H9 (cell line): Measurements from ENCODE around the gene SF1. TPM values are rescaled to one million over a fixed set of nuclear protein-coding genes. Genes with fewer than 3 reads are reported as not detected.
A peak's percentile ranks its signal among the peaks of the same experiment; 100 is the strongest.

Source experiments
- DNase-seq: peaks from one replicate; pipeline ENCODE4 v3.0.0-alpha.2; 2017
- H2AFZ ChIP-seq: one replicate; pipeline ENCODE4 v1.6.1; 2013; ENCODE audit warnings: mild to moderate bottlenecking, low read length, control low read depth, moderate library complexity
- H2AK5ac ChIP-seq: 2 replicates; pipeline ENCODE4 v1.6.1; 2013; ENCODE audit warnings: low read length, control low read depth, mixed read lengths; ENCODE audit not compliant: insufficient read length
- H2BK120ac ChIP-seq: one replicate; pipeline ENCODE4 v1.6.1; 2013; ENCODE audit warnings: low read depth, mild to moderate bottlenecking, low read length, control low read depth, inconsistent platforms; ENCODE audit not compliant: poor library complexity, severe bottlenecking
- H2BK12ac ChIP-seq: 2 replicates; pipeline ENCODE4 v1.6.1; 2013; ENCODE audit warnings: low read length, control low read depth, mixed read lengths, low read depth; ENCODE audit not compliant: insufficient read length
- H2BK15ac ChIP-seq: 2 replicates; pipeline ENCODE4 v1.6.1; 2013; ENCODE audit warnings: low read depth, low read length, control low read depth
- H2BK20ac ChIP-seq: one replicate; pipeline ENCODE4 v1.6.1; 2013; ENCODE audit warnings: low read depth, mild to moderate bottlenecking, low read length, control low read depth, inconsistent platforms; ENCODE audit not compliant: poor library complexity, severe bottlenecking
- H2BK5ac ChIP-seq: 2 replicates; pipeline ENCODE4 v1.6.1; 2013; ENCODE audit warnings: low read length, control low read depth, mixed read lengths; ENCODE audit not compliant: insufficient read length
- H3K14ac ChIP-seq: 2 replicates; pipeline ENCODE4 v1.6.1; 2013; ENCODE audit warnings: low read length, control low read depth; ENCODE audit not compliant: insufficient read depth
- H3K18ac ChIP-seq: 2 replicates; pipeline ENCODE4 v1.6.1; 2013; ENCODE audit warnings: low read depth, mild to moderate bottlenecking, mixed read lengths, low read length, control low read depth; ENCODE audit not compliant: insufficient read length
- H3K23ac ChIP-seq: 2 replicates; pipeline ENCODE4 v1.6.1; 2013; ENCODE audit warnings: low read length, control low read depth, mixed read lengths, low read depth; ENCODE audit not compliant: insufficient read length
- H3K23me2 ChIP-seq: 2 replicates; pipeline ENCODE4 v1.6.1; 2013; ENCODE audit warnings: low read depth, mild to moderate bottlenecking, mixed read lengths, low read length, control low read depth; ENCODE audit not compliant: insufficient read length, poor library complexity, severe bottlenecking
- H3K27ac ChIP-seq: 2 replicates; pipeline ENCODE4 v1.5.1; 2013; ENCODE audit warnings: low read length, control low read depth, mixed read lengths, low read depth; ENCODE audit not compliant: insufficient read length
- H3K27me3 ChIP-seq: 2 replicates; pipeline ENCODE4 v1.6.1; 2013; ENCODE audit warnings: low read length, control low read depth, inconsistent platforms; ENCODE audit not compliant: insufficient read depth
- H3K4ac ChIP-seq: 2 replicates; pipeline ENCODE4 v1.6.1; 2013; ENCODE audit warnings: low read depth, mild to moderate bottlenecking, control low read depth, inconsistent platforms, low read length, moderate library complexity
- H3K4me1 ChIP-seq: 2 replicates; pipeline ENCODE4 v1.6.1; 2013; ENCODE audit warnings: low read length, control low read depth, inconsistent platforms; ENCODE audit not compliant: insufficient read depth
- H3K4me2 ChIP-seq: 2 replicates; pipeline ENCODE4 v1.6.1; 2013; ENCODE audit warnings: low read length, control low read depth, mixed read lengths; ENCODE audit not compliant: insufficient read length, insufficient read depth
- H3K56ac ChIP-seq: 2 replicates; pipeline ENCODE4 v1.6.1; 2013; ENCODE audit warnings: low read depth, mild to moderate bottlenecking, mixed read lengths, low read length, control low read depth; ENCODE audit not compliant: insufficient read length
- H3K79me1 ChIP-seq: 2 replicates; pipeline ENCODE4 v1.6.1; 2013; ENCODE audit warnings: low read depth, mild to moderate bottlenecking, moderate library complexity, low read length, control low read depth, inconsistent platforms; ENCODE audit not compliant: insufficient read depth, poor library complexity, severe bottlenecking
- H3K79me2 ChIP-seq: 2 replicates; pipeline ENCODE4 v1.6.1; 2013; ENCODE audit warnings: low read length, control low read depth, inconsistent platforms; ENCODE audit not compliant: insufficient read depth
- H3K9ac ChIP-seq: 2 replicates; pipeline ENCODE4 v1.6.1; 2013; ENCODE audit warnings: low read length, control low read depth, mixed read lengths; ENCODE audit not compliant: insufficient read length; ENCODE audit errors: extremely low read depth
- H3K9me3 ChIP-seq: one replicate; pipeline ENCODE4 v1.6.1; 2013; ENCODE audit warnings: low read depth, low read length, inconsistent platforms; ENCODE audit not compliant: control insufficient read depth
- H3T11ph ChIP-seq: one replicate; pipeline ENCODE4 v1.6.1; 2013; ENCODE audit warnings: mild to moderate bottlenecking, low read length, control low read depth, inconsistent platforms
- H4K20me1 ChIP-seq: one replicate; pipeline ENCODE4 v1.6.1; 2013; ENCODE audit not compliant: control insufficient read depth, insufficient read length, insufficient read depth
- H4K5ac ChIP-seq: 2 replicates; pipeline ENCODE4 v1.6.1; 2013; ENCODE audit warnings: low read depth, mild to moderate bottlenecking, mixed read lengths, low read length, control low read depth; ENCODE audit not compliant: insufficient read length
- H4K8ac ChIP-seq: replicated peaks from 2 replicates; pipeline ENCODE4 v1.6.1; 2013; ENCODE audit warnings: low read length, control low read depth, mixed read lengths, low read depth; ENCODE audit not compliant: insufficient read length
- H4K91ac ChIP-seq: 2 replicates; pipeline ENCODE4 v1.6.1; 2013; ENCODE audit warnings: low read depth, mild to moderate bottlenecking, moderate library complexity, mixed read lengths, low read length, control low read depth; ENCODE audit not compliant: insufficient read length
- H3K27ac Mint-ChIP-seq, 3 experiments: 2 replicates in 2 of 3; 3 replicates in 1 of 3; pipeline ENCODE4 v1.8.0; 2020 to 2021; ENCODE audit warnings: mixed read lengths in 3 of 3, mild to moderate bottlenecking in 1 of 3, moderate library complexity in 1 of 3
- H3K27me3 Mint-ChIP-seq: 2 replicates; pipeline ENCODE4 v1.8.0; 2021; ENCODE audit warnings: low read depth, mild to moderate bottlenecking, moderate library complexity, mixed read lengths
- H3K36me3 Mint-ChIP-seq, 3 experiments: 2 replicates in 2 of 3; 3 replicates in 1 of 3; pipeline ENCODE4 v1.8.0; 2020 to 2021; ENCODE audit warnings: low read depth in 3 of 3, mixed read lengths in 3 of 3; ENCODE audit not compliant: insufficient read depth in 1 of 3
- H3K4me1 Mint-ChIP-seq, 2 experiments: 2 replicates each; pipeline ENCODE4 v1.8.0; 2020; ENCODE audit warnings: mixed read lengths in 2 of 2
- H3K4me3 Mint-ChIP-seq, 2 experiments: 2 replicates in 1 of 2; 3 replicates in 1 of 2; pipeline ENCODE4 v1.8.0; 2020 to 2021; ENCODE audit warnings: mild to moderate bottlenecking in 2 of 2, mixed read lengths in 2 of 2, moderate library complexity in 1 of 2
- H3K9me3 Mint-ChIP-seq, 2 experiments: 2 replicates in 1 of 2; 3 replicates in 1 of 2; pipeline ENCODE4 v1.8.0; 2020; ENCODE audit warnings: mild to moderate bottlenecking in 2 of 2, mixed read lengths in 2 of 2, moderate library complexity in 1 of 2
- WGBS: extraction: QIAGEN DNeasy Blood & Tissue Kit; methylation state at CpG from one replicate; pipeline ENCODE4 v1.1.7; 2013; ENCODE audit warnings: missing lambda C conversion rate, low lambda C conversion rate, mixed read lengths; ENCODE audit not compliant: insufficient read length; ENCODE audit errors: extremely low coverage; 5-methylcytosine and 5-hydroxymethylcytosine counted together
- total RNA-seq: library from RNA; stranded (reverse); gene quantifications from 2 replicates; pipeline ENCODE4 v1.2.1, GENCODE V29; 2021
- TF ChIP-seq, protein P1 (sequence below): fragments of 200-600 bp; sonication (generic); conservative IDR thresholded peaks from 3 replicates; pipeline ENCODE4 v1.8.0; 2021; ENCODE audit warnings: antibody characterized with exemption, mild to moderate bottlenecking

The SF1 gene
- total RNA-seq, 1 experiment from 2014 or later, result 528 TPM

DNA sequence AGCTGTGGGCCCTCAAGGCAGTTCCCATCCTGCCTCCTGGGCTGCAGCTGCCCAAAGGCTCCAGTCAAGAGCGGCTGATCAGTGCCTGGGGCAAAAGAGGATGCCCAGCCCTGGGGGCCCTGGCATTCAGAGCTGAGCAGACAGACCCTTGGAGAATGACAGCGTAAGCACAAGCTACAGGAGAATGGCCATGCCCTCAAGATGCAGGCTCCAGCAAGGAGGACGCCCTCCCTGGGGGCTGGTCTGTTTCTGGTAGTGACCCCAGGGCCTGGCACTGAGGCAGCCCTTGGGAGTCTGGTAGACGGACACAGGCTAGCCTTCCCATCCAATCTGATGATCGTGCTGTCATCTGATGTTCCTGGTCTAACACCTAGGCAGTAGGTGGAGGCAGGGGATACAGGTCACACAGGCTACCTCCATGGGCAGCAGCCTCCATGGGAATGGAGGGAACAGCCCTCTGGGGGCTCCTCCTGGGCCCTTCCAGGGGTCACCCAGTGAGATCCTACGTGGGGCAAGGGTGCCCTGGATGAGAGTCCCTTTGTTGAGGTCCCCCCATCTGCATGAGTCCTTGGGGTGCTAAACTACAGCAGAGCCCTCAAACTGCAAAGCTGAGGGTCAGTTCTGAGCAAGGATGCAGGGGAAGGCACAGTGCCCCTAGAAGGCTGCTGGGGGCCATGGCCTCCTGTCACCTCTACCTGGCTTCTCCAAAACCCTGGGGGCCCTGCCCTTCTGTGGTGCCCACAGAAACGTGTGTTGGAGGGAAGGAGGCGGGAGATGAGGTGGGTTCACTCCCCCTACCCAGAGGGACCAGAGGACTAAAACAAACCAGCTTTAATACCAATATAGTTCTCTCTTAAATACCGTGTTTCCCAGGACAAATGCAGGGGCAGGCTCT, 10.2 kb upstream of the SF1 start:
- TF ChIP-seq, protein P1, sequence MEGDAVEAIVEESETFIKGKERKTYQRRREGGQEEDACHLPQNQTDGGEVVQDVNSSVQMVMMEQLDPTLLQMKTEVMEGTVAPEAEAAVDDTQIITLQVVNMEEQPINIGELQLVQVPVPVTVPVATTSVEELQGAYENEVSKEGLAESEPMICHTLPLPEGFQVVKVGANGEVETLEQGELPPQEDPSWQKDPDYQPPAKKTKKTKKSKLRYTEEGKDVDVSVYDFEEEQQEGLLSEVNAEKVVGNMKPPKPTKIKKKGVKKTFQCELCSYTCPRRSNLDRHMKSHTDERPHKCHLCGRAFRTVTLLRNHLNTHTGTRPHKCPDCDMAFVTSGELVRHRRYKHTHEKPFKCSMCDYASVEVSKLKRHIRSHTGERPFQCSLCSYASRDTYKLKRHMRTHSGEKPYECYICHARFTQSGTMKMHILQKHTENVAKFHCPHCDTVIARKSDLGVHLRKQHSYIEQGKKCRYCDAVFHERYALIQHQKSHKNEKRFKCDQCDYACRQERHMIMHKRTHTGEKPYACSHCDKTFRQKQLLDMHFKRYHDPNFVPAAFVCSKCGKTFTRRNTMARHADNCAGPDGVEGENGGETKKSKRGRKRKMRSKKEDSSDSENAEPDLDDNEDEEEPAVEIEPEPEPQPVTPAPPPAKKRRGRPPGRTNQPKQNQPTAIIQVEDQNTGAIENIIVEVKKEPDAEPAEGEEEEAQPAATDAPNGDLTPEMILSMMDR, result no peak
- no peak overlapping the region for H3K4me3 Mint-ChIP-seq

More for the DNA sequence above, 10.2 kb upstream of the SF1 start:
- no peak overlapping the region for H2BK120ac ChIP-seq
- no peak overlapping the region for H4K91ac ChIP-seq
- no peaks in the 10 kb centered on the region for H3K9me3 ChIP-seq
- no peak for DNase-seq
- H3K9me3 Mint-ChIP-seq, result no peaks in the 10 kb centered on the region
- H3K79me1 ChIP-seq, result no peaks in the 10 kb centered on the region
- peaks cover 0 to 6% (median 2%) of the 10 kb centered on the region in 3 experiments; a peak in 2 of 7 replicates for H3K36me3 Mint-ChIP-seq
- H4K20me1 ChIP-seq, result no peaks in the 10 kb centered on the region
- no peak overlapping the region for H3K9ac ChIP-seq
- H3K27me3 Mint-ChIP-seq, result no peaks in the 10 kb centered on the region
- no peak overlapping the region for H3K27ac ChIP-seq
- H3K4me2 ChIP-seq, result no peak overlapping the region
- H2AK5ac ChIP-seq, result no peak overlapping the region
- no peak overlapping the region for H4K8ac ChIP-seq
- WGBS, result no CpG with 5 or more reads among the region's 9 CpGs
- H3K4me1 Mint-ChIP-seq, result 0 out of 4 replicates have a peak, but pooled peaks cover 0 to 2% of the 10 kb centered on the region in 2 experiments
- no peak overlapping the region for H4K5ac ChIP-seq
- no peak overlapping the region for H3T11ph ChIP-seq
- no peak overlapping the region; the same call in 1 of the 2 replicates for H3K14ac ChIP-seq
- peak overlapping the region in 1 of 3 experiments; percentile 91; a peak in 1 of 7 replicates for H3K27ac Mint-ChIP-seq
- H3K27me3 ChIP-seq, result no peaks in the 10 kb centered on the region
- H3K4me1 ChIP-seq, result no peaks in the 10 kb centered on the region
- H3K4ac ChIP-seq, result no peak overlapping the region
- H2BK20ac ChIP-seq, result no peak overlapping the region
- H2AFZ ChIP-seq, result no peak overlapping the region
- H3K18ac ChIP-seq, result no peak overlapping the region
- no peak overlapping the region for H2BK12ac ChIP-seq
- no peak overlapping the region for H2BK15ac ChIP-seq
- no peak overlapping the region for H2BK5ac ChIP-seq
- H3K23ac ChIP-seq, result no peak overlapping the region
- H3K79me2 ChIP-seq, result no peaks in the 10 kb centered on the region
- no peaks in the 10 kb centered on the region for H3K23me2 ChIP-seq
- H3K56ac ChIP-seq, result no peak overlapping the region
